ENCODE data around the gene AK4. TPM values are rescaled to one million over a fixed set of nuclear protein-coding genes. Genes with fewer than 3 reads are reported as not detected.

The AK4 gene
- total RNA-seq, 1 experiment from 2014 or later, result 12.1 TPM

- no peak for DNase-seq (ENCODE audit: low read depth)
Measured at GRCh38 chr1:65176056-65176450, 28.1 kb downstream of the AK4 start.

GRCh38 chr1:65176591-65176990, 28.6 kb downstream of the AK4 start:
- no peak for DNase-seq (ENCODE audit: low read depth)

GRCh38 chr1:65177457-65177856, 29.5 kb downstream of the AK4 start:
- peak; percentile 73 for DNase-seq (ENCODE audit: low read depth)

GRCh38 chr1:65178235-65178634, 30.2 kb downstream of the AK4 start:
- DNase-seq (ENCODE audit: low read depth), result no peak

- DNase-seq (ENCODE audit: low read depth), result no peak
Measured at GRCh38 chr1:65179148-65179547, 31.1 kb downstream of the AK4 start.

GRCh38 chr1:65180977-65181376, 33.0 kb downstream of the AK4 start:
- DNase-seq (ENCODE audit: low read depth), result no peak

- no peak for DNase-seq (ENCODE audit: low read depth)
Measured at GRCh38 chr1:65182658-65183268, 34.8 kb downstream of the AK4 start.

- DNase-seq (ENCODE audit: low read depth), result no peak
Measured at GRCh38 chr1:65189576-65190115, 41.6 kb downstream of the AK4 start.

- DNase-seq (ENCODE audit: low read depth), result no peak
Measured at GRCh38 chr1:65190229-65190628, 42.2 kb downstream of the AK4 start.

- DNase-seq (ENCODE audit: low read depth), result no peak
Measured at GRCh38 chr1:65193129-65193695, 45.2 kb downstream of the AK4 start.

GRCh38 chr1:65195495-65196417, 47.8 kb downstream of the AK4 start:
- peak; percentile 64 for DNase-seq (ENCODE audit: low read depth)

GRCh38 chr1:65196926-65197325, 48.9 kb downstream of the AK4 start:
- DNase-seq (ENCODE audit: low read depth), result no peak

- no peak for DNase-seq (ENCODE audit: low read depth)
Measured at GRCh38 chr1:65197636-65198035, 49.6 kb downstream of the AK4 start.

GRCh38 chr1:65198096-65198495, 50.1 kb downstream of the AK4 start:
- no peak for DNase-seq (ENCODE audit: low read depth)

GRCh38 chr1:65200411-65200810, 52.4 kb downstream of the AK4 start:
- no peak for DNase-seq (ENCODE audit: low read depth)

GRCh38 chr1:65206836-65207235, 58.8 kb downstream of the AK4 start:
- no peak for DNase-seq (ENCODE audit: low read depth)

GRCh38 chr1:65207317-65207716, 59.3 kb downstream of the AK4 start:
- peak; percentile 16 for DNase-seq (ENCODE audit: low read depth)

- no peak for DNase-seq (ENCODE audit: low read depth)
Measured at GRCh38 chr1:65208563-65208973, 60.6 kb downstream of the AK4 start.

GRCh38 chr1:65209005-65209885, 61.2 kb downstream of the AK4 start:
- peak; percentile 28 for DNase-seq (ENCODE audit: low read depth)

- DNase-seq (ENCODE audit: low read depth), result no peak
Measured at GRCh38 chr1:65210325-65210724, 62.3 kb downstream of the AK4 start.

- DNase-seq (ENCODE audit: low read depth), result no peak
Measured at GRCh38 chr1:65211331-65211730, 63.3 kb downstream of the AK4 start.
